Measurements from ENCODE around the gene TNS1. TPM values are rescaled to one million over a fixed set of nuclear protein-coding genes. Genes with fewer than 3 reads are reported as not detected.

Gene TNS1
- polyA plus RNA-seq, 3 donors, result 0.26 to 1.6 (median 1.5) TPM

DNA sequence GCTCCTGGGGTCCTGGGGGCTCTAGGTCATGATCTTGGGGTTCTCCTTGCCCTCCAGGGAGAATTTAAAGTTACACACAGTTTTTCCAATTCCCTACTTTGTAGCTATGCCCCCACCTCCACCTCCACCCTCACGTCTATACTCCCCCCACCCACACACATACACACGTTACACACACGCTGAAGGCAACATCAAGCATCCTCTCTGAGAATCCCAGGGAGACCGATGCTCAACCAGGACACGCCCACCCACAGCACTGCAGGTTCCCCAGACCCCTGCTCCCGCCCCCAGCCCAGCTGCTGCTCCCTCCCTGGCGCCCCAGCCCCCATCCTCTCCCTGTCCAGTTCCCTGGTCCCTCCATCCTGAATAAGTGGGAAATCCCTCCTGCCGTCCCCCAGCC is 6.4 kb upstream of the TNS1 start:
- TF ChIP-seq, protein P1, sequence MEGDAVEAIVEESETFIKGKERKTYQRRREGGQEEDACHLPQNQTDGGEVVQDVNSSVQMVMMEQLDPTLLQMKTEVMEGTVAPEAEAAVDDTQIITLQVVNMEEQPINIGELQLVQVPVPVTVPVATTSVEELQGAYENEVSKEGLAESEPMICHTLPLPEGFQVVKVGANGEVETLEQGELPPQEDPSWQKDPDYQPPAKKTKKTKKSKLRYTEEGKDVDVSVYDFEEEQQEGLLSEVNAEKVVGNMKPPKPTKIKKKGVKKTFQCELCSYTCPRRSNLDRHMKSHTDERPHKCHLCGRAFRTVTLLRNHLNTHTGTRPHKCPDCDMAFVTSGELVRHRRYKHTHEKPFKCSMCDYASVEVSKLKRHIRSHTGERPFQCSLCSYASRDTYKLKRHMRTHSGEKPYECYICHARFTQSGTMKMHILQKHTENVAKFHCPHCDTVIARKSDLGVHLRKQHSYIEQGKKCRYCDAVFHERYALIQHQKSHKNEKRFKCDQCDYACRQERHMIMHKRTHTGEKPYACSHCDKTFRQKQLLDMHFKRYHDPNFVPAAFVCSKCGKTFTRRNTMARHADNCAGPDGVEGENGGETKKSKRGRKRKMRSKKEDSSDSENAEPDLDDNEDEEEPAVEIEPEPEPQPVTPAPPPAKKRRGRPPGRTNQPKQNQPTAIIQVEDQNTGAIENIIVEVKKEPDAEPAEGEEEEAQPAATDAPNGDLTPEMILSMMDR (IDR thresholded peaks at IDR 0.05), result no peak
- H3K4me2 ChIP-seq (replicated peaks; ENCODE audit: extremely low read depth, low read length, poor library complexity, severe bottlenecking), result peak overlapping the region; percentile 80
- peak overlapping the region in 1 of 3 experiments; percentile 73 for H3K4me3 ChIP-seq (replicated peaks in 1 of 3; ENCODE audit: low read depth in 2 of 3, low read length in 3 of 3)
- 5% methylated on average over 8 of the region's 8 CpGs for WGBS (ENCODE audit: insufficient coverage)
- no peak overlapping the region for H3K9ac ChIP-seq (ENCODE audit: insufficient read depth, low read length, poor library complexity, severe bottlenecking)
- H2AFZ ChIP-seq (ENCODE audit: insufficient read depth, low read depth, low read length, poor library complexity, severe bottlenecking), result peak overlapping the region; percentile 82
- H3K27me3 ChIP-seq (ENCODE audit: control insufficient read depth in 2 of 2, insufficient read depth in 2 of 2, low read length in 2 of 2), result peaks cover 3 to 24% of the 10 kb centered on the region in 2 donors
- H3K27ac ChIP-seq (ENCODE audit: low read depth in 1 of 2, low read length in 2 of 2), result no peak overlapping the region
- intact Hi-C loops (cut with micrococcal nuclease), result no loop called here
- no peaks in the 10 kb centered on the region for H3K9me3 ChIP-seq (replicated peaks in 1 of 2; ENCODE audit: control insufficient read depth in 1 of 2, insufficient read depth in 1 of 2, low read length in 2 of 2)
- peaks cover 0 to 3% (median 3%) of the 10 kb centered on the region in 7 donors for H3K9me3 Mint-ChIP-seq
- H3K27me3 Mint-ChIP-seq (ENCODE audit: low read depth in 3 of 3), result peaks cover 20 to 34% (median 28%) of the 10 kb centered on the region in 3 donors
- H3K4me1 ChIP-seq (ENCODE audit: control insufficient read depth in 1 of 2, insufficient read depth in 2 of 2, low read length in 2 of 2), result peaks cover 21 to 36% of the 10 kb centered on the region in 2 donors
- peaks cover 0 to 11% of the 10 kb centered on the region in 2 donors for H3K36me3 Mint-ChIP-seq
- H3K27ac Mint-ChIP-seq, result no peak overlapping the region
- H3K4me3 Mint-ChIP-seq, result peak overlapping the region; percentile 73 to 79
- H3K79me2 ChIP-seq (ENCODE audit: insufficient read depth, low read length), result no peaks in the 10 kb centered on the region
- H4K20me1 ChIP-seq (ENCODE audit: insufficient read depth, low read length), result no peaks in the 10 kb centered on the region
- H3K4me1 Mint-ChIP-seq, result peaks cover 33% of the 10 kb centered on the region
- no peak for DNase-seq
- H3K36me3 ChIP-seq (replicated peaks in 1 of 2; ENCODE audit: control insufficient read depth in 1 of 2, insufficient read depth in 2 of 2, low read length in 2 of 2), result no peaks in the 10 kb centered on the region

DNA sequence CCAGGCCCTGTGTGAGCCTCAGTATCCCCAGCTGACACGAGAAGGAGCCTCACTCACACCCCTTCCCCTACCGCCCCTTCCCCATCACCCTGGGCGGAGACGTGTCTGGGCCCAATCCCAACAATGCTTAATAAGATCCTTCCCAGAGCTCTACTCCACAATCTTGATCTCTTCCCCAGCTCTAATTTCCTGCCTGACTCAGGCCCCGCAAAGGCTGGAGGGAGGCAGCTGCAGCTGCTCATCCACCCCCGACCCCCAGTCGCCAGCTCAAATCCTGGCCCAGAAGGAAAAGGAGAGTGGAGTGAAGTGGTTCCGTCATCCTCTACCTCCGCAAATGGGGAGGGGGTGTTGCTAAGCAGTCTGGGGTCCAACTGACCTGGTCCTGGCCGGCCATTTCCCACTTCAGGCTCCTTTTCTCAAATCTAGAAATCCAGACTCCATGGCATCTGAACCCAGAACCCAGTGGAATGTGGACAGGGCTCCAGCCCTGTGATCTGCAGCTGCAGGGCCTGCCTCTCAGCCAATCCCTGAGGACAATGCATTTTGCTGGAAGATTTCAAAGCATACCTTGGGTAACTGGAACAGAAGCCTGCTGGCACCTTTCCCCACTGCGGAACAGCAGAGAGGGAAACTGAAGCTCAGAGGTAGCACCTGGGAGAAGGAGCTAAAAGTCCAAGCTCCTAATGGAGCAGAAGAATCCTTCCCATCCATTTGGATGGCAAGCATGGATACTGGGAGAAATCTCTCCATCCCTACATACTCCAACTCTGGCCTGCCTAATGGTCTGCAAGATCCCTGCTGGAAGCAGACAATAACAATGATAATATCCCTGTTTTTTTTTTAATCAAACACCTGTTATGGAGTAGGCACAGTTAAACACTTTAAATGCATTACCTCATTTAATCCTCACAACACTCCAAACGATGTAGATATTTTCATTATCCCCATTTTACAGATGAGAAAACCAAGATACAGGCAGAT is 5.6 kb upstream of the TNS1 start:
- Mint-ChIP-seq H3K4me3 (peak overlapping the region in 1 of 2 donors; percentile 15), H3K27me3 (ENCODE audit: low read depth in 3 of 3) (peaks cover 20 to 34% (median 26%) of the 10 kb centered on the region in 3 donors), H3K27ac (no peak overlapping the region), H3K9me3 (peaks cover 0 to 3% (median 3%) of the 10 kb centered on the region in 7 donors), H3K36me3 (peaks cover 0 to 11% of the 10 kb centered on the region in 2 donors), H3K4me1 (peaks cover 42% of the 10 kb centered on the region)
- Histone ChIP-seq H3K79me2 (ENCODE audit: insufficient read depth, low read length) (no peaks in the 10 kb centered on the region), H3K36me3 (replicated peaks in 1 of 2; ENCODE audit: control insufficient read depth in 1 of 2, insufficient read depth in 2 of 2, low read length in 2 of 2) (no peaks in the 10 kb centered on the region), H3K4me2 (replicated peaks; ENCODE audit: extremely low read depth, low read length, poor library complexity, severe bottlenecking) (no peak overlapping the region), H3K27me3 (ENCODE audit: control insufficient read depth in 2 of 2, insufficient read depth in 2 of 2, low read length in 2 of 2) (peaks cover 3 to 24% of the 10 kb centered on the region in 2 donors), H4K20me1 (ENCODE audit: insufficient read depth, low read length) (no peaks in the 10 kb centered on the region), H3K4me3 (replicated peaks in 1 of 3; ENCODE audit: low read depth in 2 of 3, low read length in 3 of 3) (no peak overlapping the region), H3K27ac (ENCODE audit: low read depth in 1 of 2, low read length in 2 of 2) (no peak overlapping the region), H2AFZ (ENCODE audit: insufficient read depth, low read depth, low read length, poor library complexity, severe bottlenecking) (no peak overlapping the region), H3K9ac (ENCODE audit: insufficient read depth, low read length, poor library complexity, severe bottlenecking) (no peak overlapping the region), H3K4me1 (ENCODE audit: control insufficient read depth in 1 of 2, insufficient read depth in 2 of 2, low read length in 2 of 2) (peaks cover 27 to 43% of the 10 kb centered on the region in 2 donors), H3K9me3 (replicated peaks in 1 of 2; ENCODE audit: control insufficient read depth in 1 of 2, insufficient read depth in 1 of 2, low read length in 2 of 2) (no peaks in the 10 kb centered on the region)
- DNase-seq, result no peak
- WGBS (ENCODE audit: insufficient coverage), result 95% methylated on average over 9 of the region's 12 CpGs
- intact Hi-C loops (cut with micrococcal nuclease), result no loop called here
- TF ChIP-seq, protein P1 (IDR thresholded peaks at IDR 0.05), result no peak

Measured in CD14-positive monocyte (primary cell).